ENCODE data around the gene MACROD2. TPM values are rescaled to one million over a fixed set of nuclear protein-coding genes. Genes with fewer than 3 reads are reported as not detected.

Gene MACROD2
- total and polyA plus RNA-seq, 9 donors: 3.7 to 25.5 (median 7.8) TPM

DNA sequence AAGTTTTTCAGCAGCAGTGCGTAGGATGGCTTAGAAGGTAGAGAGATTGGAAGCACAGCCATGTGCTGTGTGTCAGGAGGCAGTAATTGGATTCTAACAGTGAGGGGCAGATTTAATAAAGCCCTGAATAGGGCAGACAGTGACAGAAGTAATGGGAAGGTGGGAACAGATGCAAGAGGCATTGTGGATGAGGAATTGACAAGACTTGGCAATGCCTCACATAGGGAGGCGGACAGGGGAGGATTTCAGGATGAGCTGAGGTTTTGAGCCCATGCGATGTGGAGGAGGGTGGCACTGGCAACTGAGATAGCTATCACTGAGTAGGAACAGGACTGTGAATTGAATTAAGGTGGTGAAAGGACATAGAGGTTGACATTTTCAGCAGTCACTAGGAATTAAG is 604.3 kb downstream of the MACROD2 start:
- H3K27ac ChIP-seq: no peak overlapping the region
- H3K36me3 ChIP-seq: no peaks in the 10 kb centered on the region
- WGBS, 3 donors: 88 to 97% (median 91%) methylated on average over 3 of the region's 3 CpGs
- H3K4me1 ChIP-seq (ENCODE audit: insufficient read depth): no peaks in the 10 kb centered on the region
- H3K27me3 ChIP-seq: no peaks in the 10 kb centered on the region
- intact Hi-C loops (cut with DNase I): no loop called here
- H3K4me3 ChIP-seq: no peak overlapping the region
- no peak for DNase-seq
- TF ChIP-seq CTCF (IDR thresholded peaks at IDR 0.05): no peak
- TF ChIP-seq EP300 (IDR thresholded peaks at IDR 0.05): no peak
- TF ChIP-seq POLR2A (IDR thresholded peaks at IDR 0.05): no peak
- H3K9me3 ChIP-seq: no peaks in the 10 kb centered on the region

- no peaks in the 10 kb centered on the region for H3K27me3 ChIP-seq
- DNase-seq: no peak
- TF ChIP-seq CTCF (IDR thresholded peaks at IDR 0.05) (no peak), POLR2A (IDR thresholded peaks at IDR 0.05) (no peak), EP300 (IDR thresholded peaks at IDR 0.05) (no peak)
- no peaks in the 10 kb centered on the region for H3K36me3 ChIP-seq
- H3K4me3 ChIP-seq: no peak overlapping the region
- intact Hi-C loops (cut with DNase I): no loop called here
- H3K4me1 ChIP-seq (ENCODE audit: insufficient read depth): no peaks in the 10 kb centered on the region
- 78 to 85% (median 82%) methylated on average over 2 of the region's 2 CpGs for WGBS, 3 donors
- H3K27ac ChIP-seq: no peak overlapping the region
- no peaks in the 10 kb centered on the region for H3K9me3 ChIP-seq
These were observed 605.2 kb downstream of the MACROD2 start for GRCh38 chr20:14600527-14600926.

- Histone ChIP-seq H3K4me3 (no peak overlapping the region), H3K27ac (no peak overlapping the region), H3K27me3 (no peaks in the 10 kb centered on the region), H3K4me1 (ENCODE audit: insufficient read depth) (no peaks in the 10 kb centered on the region), H3K36me3 (no peaks in the 10 kb centered on the region), H3K9me3 (no peaks in the 10 kb centered on the region)
- WGBS, 3 donors: 79 to 98% (median 90%) methylated on average over 1 of the region's 1 CpG
- TF ChIP-seq CTCF (IDR thresholded peaks at IDR 0.05): no peak
- DNase-seq: no peak
- intact Hi-C loops (cut with DNase I): no loop called here
These were observed 608.8 kb downstream of the MACROD2 start for GRCh38 chr20:14604143-14604542.

GRCh38 chr20:14609328-14610221 is 614.3 kb downstream of the MACROD2 start:
- H3K36me3 ChIP-seq: no peaks in the 10 kb centered on the region
- 91 to 94% (median 92%) methylated on average over 4 of the region's 4 CpGs for WGBS, 3 donors
- no peak overlapping the region for H3K27ac ChIP-seq
- H3K4me1 ChIP-seq (ENCODE audit: insufficient read depth): no peaks in the 10 kb centered on the region
- no peak overlapping the region for H3K4me3 ChIP-seq
- no peaks in the 10 kb centered on the region for H3K9me3 ChIP-seq
- TF ChIP-seq EP300 (IDR thresholded peaks at IDR 0.05) (no peak), POLR2A (IDR thresholded peaks at IDR 0.05) (no peak), CTCF (IDR thresholded peaks at IDR 0.05) (no peak)
- intact Hi-C loops (cut with DNase I): no loop called here
- H3K27me3 ChIP-seq: no peaks in the 10 kb centered on the region
- DNase-seq: no peak

Data from ovary (tissue), 9 donors.